Sigmoid colon (tissue), 4 donors: ENCODE results near the gene VPS26C.

Experiments used
- CTCF ChIP-seq, 4 experiments: fragments of 450-650 bp in 3 of 4; fragments of 200-600 bp in 1 of 4; IDR thresholded peaks; one replicate each; pipeline ENCODE4 v1.5.1; 2016 to 2019; ENCODE audit warnings: antibody characterized with exemption in 4 of 4, mild to moderate bottlenecking in 3 of 4, moderate library complexity in 2 of 4
- EP300 ChIP-seq, 4 donors: sonication (generic); formaldehyde crosslinking; IDR thresholded peaks; one replicate each; pipeline ENCODE4 v1.6.1; 2017; ENCODE audit warnings: antibody characterized with exemption in 4 of 4
- POLR2A ChIP-seq, 2 donors: fragments of 450-650 bp; IDR thresholded peaks; one replicate each; pipeline ENCODE4 v1.6.1; 2016; ENCODE audit warnings: antibody characterized with exemption in 2 of 2, mild to moderate bottlenecking in 2 of 2, moderate library complexity in 2 of 2
- POLR2AphosphoS5 ChIP-seq, 4 donors: sonication (generic); formaldehyde crosslinking; IDR thresholded peaks; one replicate each; pipeline ENCODE4 v1.6.1; 2017; ENCODE audit warnings: antibody characterized with exemption in 4 of 4

DNA sequence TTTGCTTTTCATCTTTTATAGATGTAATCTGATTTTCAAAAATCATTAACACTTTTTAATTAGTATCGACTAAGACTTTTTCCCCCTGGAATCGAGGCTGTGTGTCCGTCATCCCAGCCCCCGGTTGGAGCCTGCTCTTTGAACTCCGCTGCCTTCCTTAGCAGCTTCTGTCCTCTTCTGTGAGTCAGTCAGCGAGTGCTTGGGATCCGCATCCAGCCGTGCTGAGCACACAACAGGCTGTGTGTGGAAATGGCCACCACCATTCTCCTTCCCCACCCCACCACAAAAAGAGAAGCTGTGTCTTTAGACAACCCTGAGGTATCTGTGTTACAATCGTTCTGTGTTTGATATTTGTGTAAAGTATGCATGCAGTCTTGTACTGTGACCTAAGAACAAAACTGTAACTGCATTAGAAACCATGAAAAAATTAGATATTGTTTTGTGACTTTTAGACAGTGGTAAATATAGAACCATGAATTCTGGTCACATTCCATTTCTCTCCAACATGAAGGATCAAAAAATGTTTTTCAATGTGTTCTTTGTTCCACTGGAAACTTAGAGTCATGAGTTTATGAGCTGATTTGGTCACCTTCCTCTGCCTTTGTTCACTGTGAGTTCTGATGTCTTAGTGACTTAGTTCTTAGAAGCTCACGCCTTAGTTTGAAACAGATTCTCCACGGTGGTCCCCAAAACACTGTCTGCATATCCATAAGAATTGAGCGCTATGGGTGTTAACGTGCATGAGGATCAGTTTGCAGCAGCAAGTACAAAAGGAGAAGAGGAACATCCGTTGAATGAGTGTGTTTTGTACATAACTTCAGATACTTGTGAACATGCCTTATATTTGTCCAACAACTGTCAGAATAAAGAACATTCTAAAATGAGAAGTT is 64.7 kb downstream of the VPS26C start:
- TF ChIP-seq POLR2A (IDR thresholded peaks at IDR 0.05) = no peak
- no peak for TF ChIP-seq CTCF (IDR thresholded peaks at IDR 0.05)
- no peak for TF ChIP-seq EP300 (IDR thresholded peaks at IDR 0.05)
- no peak for TF ChIP-seq POLR2AphosphoS5 (IDR thresholded peaks at IDR 0.05)
